ENCODE measurements around the gene CEBPA.

CEBPA gene

DNA sequence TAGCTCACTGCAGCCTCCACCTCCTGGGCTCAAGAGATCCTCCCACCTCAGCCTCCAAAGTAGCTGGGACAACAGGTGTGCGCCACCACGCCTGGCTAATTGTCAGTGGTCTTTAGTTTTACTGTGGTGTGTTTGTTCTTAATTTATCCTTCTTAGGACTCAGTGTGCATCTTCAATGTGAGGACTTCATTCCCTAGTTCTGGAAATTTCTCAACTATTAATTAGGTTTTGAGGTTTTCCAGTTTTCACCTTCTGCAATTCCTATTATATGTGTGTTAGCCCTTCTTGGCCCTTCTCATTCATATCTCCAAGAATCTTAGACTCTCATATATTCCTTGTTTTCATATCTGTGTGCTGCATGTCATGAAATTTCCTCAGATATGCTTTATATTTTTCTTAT lies 44.5 kb downstream of the CEBPA start:
- no peaks in the 10 kb centered on the region for H3K36me3 Mint-ChIP-seq (ENCODE audit: low read depth)
- peaks cover 74% of the 10 kb centered on the region for H3K4me1 Mint-ChIP-seq (ENCODE audit: low read depth)
- H3K27me3 Mint-ChIP-seq, result no peaks in the 10 kb centered on the region
- no peak overlapping the region for H3K27ac Mint-ChIP-seq
- intact Hi-C loops (cut with micrococcal nuclease), result no loop called here
- H3K9me3 Mint-ChIP-seq, result no peaks in the 10 kb centered on the region
- no peak overlapping the region for H3K4me3 Mint-ChIP-seq

GRCh38 chr19:33256261-33256660 lies 46.1 kb downstream of the CEBPA start:
- Mint-ChIP-seq H3K9me3 (no peaks in the 10 kb centered on the region), H3K27me3 (no peaks in the 10 kb centered on the region), H3K4me1 (ENCODE audit: low read depth) (peaks cover 63% of the 10 kb centered on the region), H3K27ac (peak overlapping the region; percentile 65), H3K4me3 (no peak overlapping the region), H3K36me3 (ENCODE audit: low read depth) (no peaks in the 10 kb centered on the region)
- intact Hi-C loops (cut with micrococcal nuclease), result no loop called here

DNA sequence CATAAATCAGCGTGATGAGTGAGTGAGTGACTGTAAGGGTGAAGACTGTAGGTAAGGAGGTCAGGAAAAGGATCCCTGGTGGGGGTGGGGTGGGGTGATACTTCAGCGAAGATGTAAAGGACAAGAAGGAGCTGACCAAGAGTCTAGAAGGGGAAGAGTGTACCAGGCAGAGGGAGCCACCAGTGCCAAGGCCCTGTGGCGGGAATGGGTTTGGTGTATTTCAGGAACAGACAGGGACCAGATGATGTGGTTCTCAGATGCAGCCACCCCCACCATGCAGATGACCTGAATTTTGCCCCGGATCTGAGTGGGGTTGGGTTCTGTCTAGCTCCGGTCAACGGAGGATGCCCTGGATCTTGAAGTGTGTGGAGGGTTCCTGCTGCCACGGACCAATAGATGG lies 46.6 kb downstream of the CEBPA start:
- H3K36me3 Mint-ChIP-seq (ENCODE audit: low read depth), result no peaks in the 10 kb centered on the region
- no peaks in the 10 kb centered on the region for H3K9me3 Mint-ChIP-seq
- H3K27me3 Mint-ChIP-seq, result no peaks in the 10 kb centered on the region
- intact Hi-C loops (cut with micrococcal nuclease), result no loop called here
- no peak overlapping the region for H3K4me3 Mint-ChIP-seq
- H3K4me1 Mint-ChIP-seq (ENCODE audit: low read depth), result peaks cover 59% of the 10 kb centered on the region
- H3K27ac Mint-ChIP-seq, result peak overlapping the region; percentile 65

- Mint-ChIP-seq H3K4me1 (ENCODE audit: low read depth) (peaks cover 45% of the 10 kb centered on the region), H3K27me3 (no peaks in the 10 kb centered on the region), H3K4me3 (no peak overlapping the region), H3K27ac (peak overlapping the region; percentile 54), H3K9me3 (no peaks in the 10 kb centered on the region), H3K36me3 (ENCODE audit: low read depth) (no peaks in the 10 kb centered on the region)
- intact Hi-C loops (cut with micrococcal nuclease), result no loop called here
Observed at GRCh38 chr19:33254245-33254824, 48.0 kb downstream of the CEBPA start.

DNA sequence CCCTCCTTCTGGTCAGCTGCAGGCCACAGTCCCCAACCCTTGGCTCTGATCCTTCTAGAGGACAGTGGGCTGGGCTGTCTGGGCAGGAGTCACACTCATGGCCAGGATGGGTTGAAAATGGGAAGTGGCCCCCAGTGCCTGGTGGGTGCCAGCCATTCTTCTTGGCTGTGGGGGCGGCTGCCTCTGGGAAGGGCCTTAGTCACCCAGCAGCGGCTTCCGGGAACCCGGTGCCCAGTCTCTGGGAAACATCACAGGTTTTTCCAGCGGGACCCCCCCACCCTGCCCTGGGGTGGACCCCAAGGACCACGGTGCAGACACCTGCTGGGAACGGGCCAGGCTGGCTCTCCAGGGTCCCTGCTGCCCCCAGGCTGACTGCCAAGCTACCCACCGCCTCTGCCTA lies 49.4 kb downstream of the CEBPA start:
- Mint-ChIP-seq H3K36me3 (ENCODE audit: low read depth) (no peaks in the 10 kb centered on the region), H3K27ac (peak overlapping the region; percentile 54)
- intact Hi-C loops (cut with micrococcal nuclease), result no loop called here

GRCh38 chr19:33252418-33252962 lies 49.8 kb downstream of the CEBPA start:
- Mint-ChIP-seq H3K4me1 (ENCODE audit: low read depth) (peaks cover 45% of the 10 kb centered on the region), H3K27me3 (no peaks in the 10 kb centered on the region), H3K27ac (no peak overlapping the region), H3K4me3 (no peak overlapping the region), H3K9me3 (no peaks in the 10 kb centered on the region), H3K36me3 (ENCODE audit: low read depth) (no peaks in the 10 kb centered on the region)
- intact Hi-C loops (cut with micrococcal nuclease), result no loop called here

More for the DNA sequence above, 49.4 kb downstream of the CEBPA start:
- H3K4me3 Mint-ChIP-seq, result no peak overlapping the region
- no peaks in the 10 kb centered on the region for H3K27me3 Mint-ChIP-seq
- peaks cover 41% of the 10 kb centered on the region for H3K4me1 Mint-ChIP-seq (ENCODE audit: low read depth)
- no peaks in the 10 kb centered on the region for H3K9me3 Mint-ChIP-seq

DNA sequence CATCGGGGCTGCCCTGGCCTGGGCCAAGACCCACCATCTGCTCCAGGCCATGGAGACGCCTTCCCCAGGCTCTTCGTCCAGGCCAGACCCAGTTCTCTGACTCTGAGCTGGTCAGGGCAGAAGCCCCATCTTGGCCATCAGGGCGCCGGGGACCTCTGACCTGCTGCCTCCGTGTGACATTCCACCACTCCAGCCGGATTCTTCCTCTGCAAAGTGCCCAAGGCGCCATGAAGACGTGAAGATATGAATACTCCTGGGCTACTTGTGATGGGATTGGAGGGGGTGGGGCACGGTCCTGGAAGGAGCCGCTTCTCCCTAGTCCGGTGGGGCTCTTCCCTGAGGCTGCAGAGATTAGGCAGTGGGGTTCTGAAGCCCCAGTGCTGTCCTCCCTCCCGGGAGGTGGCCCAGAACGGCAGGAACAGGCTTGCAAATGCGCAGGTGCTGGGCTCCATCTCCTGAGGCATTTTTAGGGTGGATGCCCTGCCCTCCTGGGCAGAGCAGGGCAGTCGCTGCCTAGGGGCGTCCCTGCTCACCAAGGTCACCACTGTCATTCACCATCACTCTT lies 50.7 kb downstream of the CEBPA start:
- H3K4me3 Mint-ChIP-seq, result no peak overlapping the region
- no peaks in the 10 kb centered on the region for H3K36me3 Mint-ChIP-seq (ENCODE audit: low read depth)
- no peaks in the 10 kb centered on the region for H3K27me3 Mint-ChIP-seq
- intact Hi-C loops (cut with micrococcal nuclease), result no loop called here
- no peak overlapping the region for H3K27ac Mint-ChIP-seq
- peaks cover 48% of the 10 kb centered on the region for H3K4me1 Mint-ChIP-seq (ENCODE audit: low read depth)
- no peaks in the 10 kb centered on the region for H3K9me3 Mint-ChIP-seq

GRCh38 chr19:33251076-33251475 lies 51.3 kb downstream of the CEBPA start:
- Mint-ChIP-seq H3K36me3 (ENCODE audit: low read depth) (no peaks in the 10 kb centered on the region), H3K4me1 (ENCODE audit: low read depth) (peaks cover 43% of the 10 kb centered on the region), H3K4me3 (no peak overlapping the region), H3K27me3 (no peaks in the 10 kb centered on the region), H3K27ac (no peak overlapping the region), H3K9me3 (no peaks in the 10 kb centered on the region)
- intact Hi-C loops (cut with micrococcal nuclease), result no loop called here

- peaks cover 37% of the 10 kb centered on the region for H3K4me1 Mint-ChIP-seq (ENCODE audit: low read depth)
- H3K27ac Mint-ChIP-seq, result no peak overlapping the region
- no peaks in the 10 kb centered on the region for H3K9me3 Mint-ChIP-seq
- no peak overlapping the region for H3K4me3 Mint-ChIP-seq
- no peaks in the 10 kb centered on the region for H3K36me3 Mint-ChIP-seq (ENCODE audit: low read depth)
- intact Hi-C loops (cut with micrococcal nuclease), result no loop called here
- no peaks in the 10 kb centered on the region for H3K27me3 Mint-ChIP-seq
Observed at GRCh38 chr19:33250500-33250899, 51.8 kb downstream of the CEBPA start.

Data from dendritic cell treated with granulocyte-macrophage colony-stimulating factor and Interleukin-4, amounts not matched to agents 40 ng/mL and 50 ng/mL, for 4 days (primary cell).